ENCODE results near the gene TVP23C.

GRCh38 chr17:15485045-15485444, 78.2 kb downstream of the TVP23C start:
- no peak for TF ChIP-seq POLR2A (IDR thresholded peaks at IDR 0.05; ENCODE audit: low read length)
- TF ChIP-seq GATA1 (IDR thresholded peaks at IDR 0.05; ENCODE audit: low read depth, low read length): no peak

Measured in erythroblast (primary cell).